ENCODE data around the gene LGR4. TPM values are rescaled to one million over a fixed set of nuclear protein-coding genes. Genes with fewer than 3 reads are reported as not detected.

Gene LGR4
- total RNA-seq, 3 donors from 2014 or later (not counting 1 experiment from before 2014, with no cell fraction given): 0.08 to 0.70 (median 0.35) TPM

GRCh38 chr11:27464289-27464696 lies 8.3 kb downstream of the LGR4 start:
- H3K27ac ChIP-seq (ENCODE audit: low read length): no peak overlapping the region
- Mint-ChIP-seq H3K27ac (no peak overlapping the region), H3K27me3 (ENCODE audit: low read depth in 2 of 2) (peaks cover 7 to 24% of the 10 kb centered on the region in 2 donors), H3K4me1 (no peaks in the 10 kb centered on the region), H3K9me3 (no peaks in the 10 kb centered on the region), H3K4me3 (no peak overlapping the region), H3K36me3 (no peaks in the 10 kb centered on the region)
- H3K27me3 ChIP-seq (ENCODE audit: control insufficient read depth, insufficient read depth, low read length): no peaks in the 10 kb centered on the region
- DNase-seq: no peak
- H3K4me1 ChIP-seq (ENCODE audit: control insufficient read depth, insufficient read depth, low read length): no peaks in the 10 kb centered on the region
- WGBS (ENCODE audit: insufficient coverage): 100% methylated on average over 1 of the region's 2 CpGs
- no peak overlapping the region for H3K4me3 ChIP-seq (ENCODE audit: low read length)
- H3K9me3 ChIP-seq (ENCODE audit: control insufficient read depth, insufficient read depth, low read length): no peaks in the 10 kb centered on the region
- TF ChIP-seq, protein P1, sequence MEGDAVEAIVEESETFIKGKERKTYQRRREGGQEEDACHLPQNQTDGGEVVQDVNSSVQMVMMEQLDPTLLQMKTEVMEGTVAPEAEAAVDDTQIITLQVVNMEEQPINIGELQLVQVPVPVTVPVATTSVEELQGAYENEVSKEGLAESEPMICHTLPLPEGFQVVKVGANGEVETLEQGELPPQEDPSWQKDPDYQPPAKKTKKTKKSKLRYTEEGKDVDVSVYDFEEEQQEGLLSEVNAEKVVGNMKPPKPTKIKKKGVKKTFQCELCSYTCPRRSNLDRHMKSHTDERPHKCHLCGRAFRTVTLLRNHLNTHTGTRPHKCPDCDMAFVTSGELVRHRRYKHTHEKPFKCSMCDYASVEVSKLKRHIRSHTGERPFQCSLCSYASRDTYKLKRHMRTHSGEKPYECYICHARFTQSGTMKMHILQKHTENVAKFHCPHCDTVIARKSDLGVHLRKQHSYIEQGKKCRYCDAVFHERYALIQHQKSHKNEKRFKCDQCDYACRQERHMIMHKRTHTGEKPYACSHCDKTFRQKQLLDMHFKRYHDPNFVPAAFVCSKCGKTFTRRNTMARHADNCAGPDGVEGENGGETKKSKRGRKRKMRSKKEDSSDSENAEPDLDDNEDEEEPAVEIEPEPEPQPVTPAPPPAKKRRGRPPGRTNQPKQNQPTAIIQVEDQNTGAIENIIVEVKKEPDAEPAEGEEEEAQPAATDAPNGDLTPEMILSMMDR (IDR thresholded peaks at IDR 0.05): no peak
- ATAC-seq: no peak
- intact Hi-C loops (cut with micrococcal nuclease): no loop called here
- H3K36me3 ChIP-seq (ENCODE audit: control insufficient read depth, insufficient read depth, low read length): no peaks in the 10 kb centered on the region

DNA sequence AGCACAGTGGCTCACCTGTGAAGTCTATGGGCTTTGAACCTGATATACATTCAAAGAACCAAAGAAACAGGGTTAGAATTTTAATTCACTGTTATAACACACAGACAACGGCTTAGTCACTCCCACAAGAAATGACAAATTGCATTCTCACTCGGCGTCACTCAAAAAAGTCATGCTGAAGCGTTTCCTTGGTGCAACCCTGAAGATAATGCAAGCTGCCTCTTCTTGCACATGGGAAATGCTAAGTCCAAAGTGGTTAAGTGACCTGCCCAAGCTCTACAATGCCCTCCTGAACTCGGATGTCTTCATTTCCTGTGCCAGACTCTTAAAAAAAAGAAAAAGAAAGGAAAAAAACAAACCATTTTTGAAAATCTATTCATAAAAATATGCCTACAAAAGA lies 10.0 kb downstream of the LGR4 start:
- Histone ChIP-seq H3K27ac (ENCODE audit: low read length) (no peak overlapping the region), H3K4me3 (ENCODE audit: low read length) (no peak overlapping the region), H3K4me1 (ENCODE audit: control insufficient read depth, insufficient read depth, low read length) (no peaks in the 10 kb centered on the region), H3K36me3 (ENCODE audit: control insufficient read depth, insufficient read depth, low read length) (no peaks in the 10 kb centered on the region), H3K9me3 (ENCODE audit: control insufficient read depth, insufficient read depth, low read length) (no peaks in the 10 kb centered on the region), H3K27me3 (ENCODE audit: control insufficient read depth, insufficient read depth, low read length) (no peaks in the 10 kb centered on the region)
- Mint-ChIP-seq H3K36me3 (no peaks in the 10 kb centered on the region), H3K9me3 (no peaks in the 10 kb centered on the region), H3K27me3 (ENCODE audit: low read depth in 2 of 2) (peaks cover 2 to 16% of the 10 kb centered on the region in 2 donors), H3K27ac (no peak overlapping the region), H3K4me3 (no peak overlapping the region), H3K4me1 (no peaks in the 10 kb centered on the region)
- TF ChIP-seq, protein P1 (IDR thresholded peaks at IDR 0.05): no peak
- ATAC-seq (no peak), DNase-seq (no peak)
- WGBS (ENCODE audit: insufficient coverage): 66% methylated on average over 5 of the region's 5 CpGs
- intact Hi-C loops (cut with micrococcal nuclease): no loop called here

DNA sequence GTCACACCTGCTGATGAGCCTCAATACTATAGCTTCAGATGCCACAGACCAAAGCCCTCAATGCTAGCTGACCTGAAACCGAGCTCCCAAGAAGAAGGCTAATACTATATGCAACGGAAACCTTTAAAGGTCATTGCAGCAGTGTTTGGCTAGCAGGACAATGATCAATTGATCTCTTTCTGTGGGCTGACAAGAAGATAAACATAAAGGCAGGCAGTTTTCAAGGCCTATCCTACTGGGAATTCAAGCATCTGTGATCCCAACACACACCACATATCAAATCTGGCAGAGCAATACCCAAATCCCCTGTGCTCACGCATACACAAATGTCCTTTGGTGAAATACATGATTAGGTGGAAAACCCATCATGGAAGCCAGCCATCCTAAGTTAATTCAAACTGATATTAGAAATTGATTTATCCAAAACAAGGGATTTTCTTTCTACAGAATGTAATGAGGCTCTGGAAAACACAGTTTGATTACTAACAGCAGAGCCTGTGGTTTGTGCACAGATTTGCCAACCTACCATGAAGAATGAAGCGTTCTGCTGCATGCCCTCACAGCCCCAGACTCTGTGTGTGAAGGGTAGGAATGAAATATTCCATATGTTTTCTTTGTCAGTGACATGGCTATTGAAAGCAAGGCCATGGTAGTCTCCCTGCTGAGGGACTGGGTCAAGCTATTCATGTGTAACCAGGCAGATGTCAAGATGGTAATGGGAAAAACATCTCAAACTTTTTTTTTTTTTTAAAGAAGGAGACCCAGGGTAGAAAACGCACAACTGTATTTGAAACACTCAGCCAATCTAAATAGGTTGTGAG lies 12.2 kb downstream of the LGR4 start:
- H3K27me3 Mint-ChIP-seq (ENCODE audit: low read depth in 2 of 2): peaks cover 2% of the 10 kb centered on the region in 2 donors
- no peak for DNase-seq
- ATAC-seq: no peak
- no peaks in the 10 kb centered on the region for H3K36me3 ChIP-seq (ENCODE audit: control insufficient read depth, insufficient read depth, low read length)
- no peaks in the 10 kb centered on the region for H3K27me3 ChIP-seq (ENCODE audit: control insufficient read depth, insufficient read depth, low read length)
- H3K27ac Mint-ChIP-seq: no peak overlapping the region
- H3K36me3 Mint-ChIP-seq: no peaks in the 10 kb centered on the region
- H3K9me3 ChIP-seq (ENCODE audit: control insufficient read depth, insufficient read depth, low read length): no peaks in the 10 kb centered on the region
- no peak overlapping the region for H3K27ac ChIP-seq (ENCODE audit: low read length)
- H3K4me1 ChIP-seq (ENCODE audit: control insufficient read depth, insufficient read depth, low read length): no peaks in the 10 kb centered on the region
- no peak overlapping the region for H3K4me3 ChIP-seq (ENCODE audit: low read length)
- TF ChIP-seq, protein P1 (IDR thresholded peaks at IDR 0.05): no peak
- no peak overlapping the region for H3K4me3 Mint-ChIP-seq
- intact Hi-C loops (cut with micrococcal nuclease): no loop called here
- 89% methylated on average over 4 of the region's 5 CpGs for WGBS (ENCODE audit: insufficient coverage)
- H3K4me1 Mint-ChIP-seq: no peaks in the 10 kb centered on the region
- H3K9me3 Mint-ChIP-seq: no peaks in the 10 kb centered on the region

- TF ChIP-seq, protein P1 (IDR thresholded peaks at IDR 0.05): no peak
- 74% methylated on average over 5 of the region's 6 CpGs for WGBS (ENCODE audit: insufficient coverage)
- Histone ChIP-seq H3K4me3 (ENCODE audit: low read length) (no peak overlapping the region), H3K4me1 (ENCODE audit: control insufficient read depth, insufficient read depth, low read length) (no peaks in the 10 kb centered on the region), H3K36me3 (ENCODE audit: control insufficient read depth, insufficient read depth, low read length) (no peaks in the 10 kb centered on the region), H3K27me3 (ENCODE audit: control insufficient read depth, insufficient read depth, low read length) (no peaks in the 10 kb centered on the region), H3K27ac (ENCODE audit: low read length) (no peak overlapping the region), H3K9me3 (ENCODE audit: control insufficient read depth, insufficient read depth, low read length) (no peaks in the 10 kb centered on the region)
- intact Hi-C loops (cut with micrococcal nuclease): no loop called here
- H3K36me3 Mint-ChIP-seq: no peaks in the 10 kb centered on the region
- H3K27ac Mint-ChIP-seq: no peak overlapping the region
- H3K27me3 Mint-ChIP-seq (ENCODE audit: low read depth in 2 of 2): peaks cover 0 to 7% of the 10 kb centered on the region in 2 donors
- H3K9me3 Mint-ChIP-seq: no peaks in the 10 kb centered on the region
- H3K4me3 Mint-ChIP-seq: no peak overlapping the region
- H3K4me1 Mint-ChIP-seq: no peaks in the 10 kb centered on the region
- ATAC-seq (no peak), DNase-seq (no peak)
These were observed 13.4 kb downstream of the LGR4 start for GRCh38 chr11:27459191-27459590.
